HG02938 (cell line): Measurements from ENCODE around the gene CREB5.
"Not testable (repeated sequence)": the region's sequence is repeated elsewhere in the genome, so short reads cannot be mapped to it uniquely, and the experiment has no call there.

ENCODE experiments used
- ATAC-seq: cut with Tn5 transposase; IDR thresholded peaks from one replicate; pipeline ENCODE4 v1.9.1; 2021; ENCODE audit warnings: mild to moderate bottlenecking, moderate library complexity; ENCODE audit not compliant: unreplicated experiment

Gene CREB5

GRCh38 chr7:28572321-28573058 lies 160.2 kb downstream of the CREB5 start:
- no peak for ATAC-seq

DNA sequence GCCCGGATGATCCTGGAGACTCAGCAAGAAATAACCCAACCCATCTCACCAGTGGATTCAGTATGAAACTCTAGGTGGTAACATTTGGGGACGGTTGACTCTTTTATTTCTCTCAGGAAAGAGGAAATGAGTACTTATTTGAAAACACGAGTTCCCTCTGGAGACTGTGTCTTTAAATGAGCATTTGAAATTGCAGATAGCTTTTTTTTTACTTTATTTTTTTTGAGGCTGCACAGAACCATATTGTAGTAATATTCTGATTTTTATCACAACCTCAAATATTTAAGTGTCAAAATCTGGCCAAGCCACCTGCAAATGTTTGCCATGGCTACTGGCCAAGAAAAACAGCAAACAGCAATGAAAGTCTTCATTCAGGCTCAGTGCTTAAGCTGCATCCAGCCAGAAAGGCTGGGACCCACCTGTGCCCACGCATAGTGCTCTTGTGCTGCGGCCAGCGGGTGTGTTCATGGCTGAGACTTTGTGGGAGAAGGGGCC lies 160.8 kb downstream of the CREB5 start:
- ATAC-seq = no peak

DNA sequence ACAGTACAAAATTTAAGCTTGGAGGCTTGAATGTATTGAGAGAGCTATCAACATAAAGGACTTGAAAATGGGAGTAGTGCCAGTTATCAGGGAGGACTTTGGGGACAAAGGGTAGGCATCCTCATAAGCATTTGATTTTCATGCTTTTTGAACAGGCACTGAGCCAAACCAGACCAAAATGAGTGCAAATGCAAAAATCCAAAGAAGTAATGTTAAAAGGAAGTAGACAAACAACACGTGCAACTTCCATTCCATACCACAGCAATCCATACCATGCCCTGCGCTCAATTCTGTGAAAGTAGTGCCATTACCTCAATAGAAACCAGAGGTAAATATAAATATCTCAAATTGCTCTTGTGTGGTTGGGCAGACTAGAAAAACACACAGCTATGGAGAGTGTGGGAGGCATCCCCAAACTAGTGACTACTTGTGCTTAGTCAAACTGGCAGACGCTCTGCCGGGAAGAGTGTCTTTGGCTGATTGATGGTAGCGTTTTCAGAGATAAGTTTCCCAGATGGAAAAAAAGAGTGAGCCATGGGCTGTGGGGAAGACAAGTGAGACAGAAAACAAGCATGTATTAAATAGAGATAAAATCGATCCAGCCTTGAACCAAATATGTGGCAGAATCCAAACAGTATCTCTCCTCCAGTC lies 161.5 kb downstream of the CREB5 start:
- no peak for ATAC-seq

- ATAC-seq = no peak
Observed at GRCh38 chr7:28575241-28575643, 162.9 kb downstream of the CREB5 start.

DNA sequence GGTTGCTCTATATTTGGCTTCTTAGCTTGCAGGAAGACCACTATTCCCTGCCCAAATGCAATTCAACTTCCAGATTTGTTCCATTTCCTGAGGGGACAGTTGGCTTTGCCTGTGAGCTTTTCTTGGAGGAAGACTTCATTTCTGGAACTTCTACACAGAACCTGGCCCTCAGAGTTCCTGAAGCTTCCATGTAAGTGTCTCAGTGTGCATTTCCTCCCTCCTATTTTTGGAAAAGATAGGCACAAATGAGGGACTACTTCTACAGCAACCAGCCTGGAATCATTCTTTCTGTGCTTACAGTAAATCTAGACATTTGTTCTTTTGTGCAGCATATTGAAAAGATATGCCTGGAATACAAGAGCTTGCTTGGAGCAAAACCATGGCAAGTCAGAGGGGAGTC lies 164.3 kb downstream of the CREB5 start:
- ATAC-seq = no peak

DNA sequence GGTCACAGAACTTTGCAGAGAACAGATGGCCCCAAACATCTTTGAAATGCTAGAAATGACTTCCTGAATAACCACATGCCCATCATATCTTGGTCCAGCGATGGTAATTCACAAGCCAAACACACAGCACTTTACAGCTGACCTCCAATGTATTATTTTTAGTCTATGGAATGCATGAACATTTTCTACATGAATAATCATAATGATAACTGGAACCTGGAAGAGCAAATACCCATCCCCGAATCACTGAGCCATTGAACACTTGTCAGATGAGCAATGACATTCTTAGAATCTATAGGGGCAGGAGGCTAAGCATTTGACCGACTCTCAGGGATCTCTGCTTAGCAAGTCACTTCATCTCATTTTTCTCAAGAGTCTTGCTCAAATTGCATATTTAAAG lies 167.3 kb downstream of the CREB5 start:
- ATAC-seq = no peak

- no peak for ATAC-seq
Observed at GRCh38 chr7:28580665-28581064, 168.3 kb downstream of the CREB5 start.

- ATAC-seq = no peak
Observed at GRCh38 chr7:28581351-28581750, 169.0 kb downstream of the CREB5 start.

DNA sequence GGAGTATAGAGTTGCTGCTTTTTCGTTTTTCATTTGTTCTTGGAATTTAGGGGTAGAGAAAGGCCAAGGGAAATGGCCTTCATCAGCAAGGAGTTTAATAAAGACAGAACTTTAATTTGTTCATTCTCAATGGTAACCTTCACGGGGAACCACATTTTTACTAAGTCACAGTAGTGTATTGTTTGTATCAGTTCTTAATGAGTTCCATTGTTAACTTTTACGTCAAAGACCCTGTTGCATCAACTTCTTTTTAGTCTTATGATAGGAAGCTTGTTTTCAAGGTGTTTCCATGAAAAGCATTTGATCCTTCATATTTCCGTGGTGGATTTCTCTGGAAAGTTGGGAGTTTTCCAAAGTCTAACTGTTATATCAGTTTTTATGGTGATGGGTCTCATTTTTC lies 169.9 kb downstream of the CREB5 start:
- ATAC-seq = no peak

GRCh38 chr7:28584235-28584634 lies 171.9 kb downstream of the CREB5 start:
- no peak for ATAC-seq

DNA sequence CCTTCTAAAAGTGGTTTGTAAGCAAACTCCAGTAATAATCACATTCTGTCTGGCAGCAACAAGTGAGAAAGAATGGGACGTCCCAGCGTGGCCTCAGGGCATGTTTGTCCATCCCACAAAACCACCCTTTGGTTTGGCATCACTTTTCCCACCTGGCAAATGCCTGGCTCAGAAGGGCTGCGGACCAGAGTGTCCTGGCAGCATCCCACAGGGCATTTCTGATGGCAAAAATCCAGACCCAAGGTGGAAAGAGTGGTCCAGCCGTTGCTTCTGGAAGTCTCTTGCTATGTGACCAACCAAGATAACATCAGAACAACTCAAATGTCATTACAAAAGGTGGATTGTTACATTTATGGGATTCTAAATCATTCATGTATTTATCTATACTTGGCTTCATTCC lies 174.4 kb downstream of the CREB5 start:
- no peak for ATAC-seq

DNA sequence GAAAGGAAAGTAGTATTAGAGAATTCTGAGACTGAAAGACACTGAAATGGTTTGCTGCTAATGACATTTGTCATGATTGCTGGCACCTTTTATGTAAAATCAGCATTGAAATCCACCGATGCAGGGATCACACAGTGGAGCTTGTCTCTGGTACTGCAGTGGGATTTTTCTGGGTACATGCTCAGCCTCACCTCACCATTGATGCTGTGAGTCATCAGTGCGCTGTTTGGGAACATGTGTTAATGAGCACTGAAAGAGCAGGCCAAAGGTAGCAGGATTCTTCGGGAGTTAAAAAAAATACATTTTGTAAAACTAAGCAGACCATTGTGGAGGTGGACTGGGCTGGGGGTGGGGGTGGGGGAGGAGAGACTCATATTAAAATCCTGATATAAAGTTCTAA lies 174.9 kb downstream of the CREB5 start:
- no peak for ATAC-seq

DNA sequence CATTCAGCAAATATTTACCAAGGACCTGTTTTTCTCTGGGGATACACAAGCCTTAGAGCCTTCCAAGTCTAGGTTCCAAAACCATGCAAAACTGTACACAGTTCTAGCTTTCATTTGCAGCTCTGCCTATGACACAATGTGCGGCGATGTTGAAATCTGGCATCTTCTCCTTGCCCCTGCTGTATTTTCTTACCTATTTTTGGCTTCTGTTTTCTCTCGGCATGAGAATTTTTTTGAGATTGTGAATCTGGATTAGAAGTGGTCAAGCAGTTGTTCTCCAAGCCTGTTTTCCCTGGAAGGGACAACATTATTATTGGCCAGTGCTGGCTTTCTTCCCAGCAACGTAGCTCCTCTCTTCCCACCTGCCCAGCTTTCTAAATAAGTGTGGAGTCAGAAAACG lies 176.3 kb downstream of the CREB5 start:
- ATAC-seq = no peak

DNA sequence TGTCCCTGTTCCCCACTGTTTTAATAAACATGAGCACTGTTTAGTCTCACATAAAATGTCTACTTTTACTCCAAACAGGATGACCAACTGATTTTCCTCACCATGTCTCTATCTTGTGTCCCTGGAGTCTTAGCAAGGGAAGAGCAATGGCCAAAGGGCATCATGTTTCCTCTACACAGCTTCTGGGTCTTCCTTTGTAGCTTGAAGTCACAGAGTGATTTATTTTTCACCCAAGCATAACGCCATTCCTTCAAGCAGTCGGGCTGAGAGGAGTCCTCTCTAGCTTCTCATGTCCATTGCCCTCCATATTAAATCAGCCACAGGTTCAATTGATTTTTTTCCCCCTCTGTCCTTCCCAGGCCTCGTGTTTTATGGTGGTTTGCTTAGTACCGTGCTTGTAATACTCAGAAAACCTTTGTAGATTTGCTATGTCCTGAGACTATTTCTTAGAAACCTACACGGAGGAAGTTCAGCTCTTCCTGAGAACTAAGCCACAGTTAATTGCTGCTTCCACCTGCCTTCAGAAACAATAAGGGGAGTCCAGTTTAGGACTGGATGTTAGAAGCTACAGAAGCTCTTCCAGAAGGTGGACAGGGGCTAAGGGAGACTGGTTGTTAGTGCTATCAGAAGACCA lies 178.8 kb downstream of the CREB5 start:
- no peak for ATAC-seq

DNA sequence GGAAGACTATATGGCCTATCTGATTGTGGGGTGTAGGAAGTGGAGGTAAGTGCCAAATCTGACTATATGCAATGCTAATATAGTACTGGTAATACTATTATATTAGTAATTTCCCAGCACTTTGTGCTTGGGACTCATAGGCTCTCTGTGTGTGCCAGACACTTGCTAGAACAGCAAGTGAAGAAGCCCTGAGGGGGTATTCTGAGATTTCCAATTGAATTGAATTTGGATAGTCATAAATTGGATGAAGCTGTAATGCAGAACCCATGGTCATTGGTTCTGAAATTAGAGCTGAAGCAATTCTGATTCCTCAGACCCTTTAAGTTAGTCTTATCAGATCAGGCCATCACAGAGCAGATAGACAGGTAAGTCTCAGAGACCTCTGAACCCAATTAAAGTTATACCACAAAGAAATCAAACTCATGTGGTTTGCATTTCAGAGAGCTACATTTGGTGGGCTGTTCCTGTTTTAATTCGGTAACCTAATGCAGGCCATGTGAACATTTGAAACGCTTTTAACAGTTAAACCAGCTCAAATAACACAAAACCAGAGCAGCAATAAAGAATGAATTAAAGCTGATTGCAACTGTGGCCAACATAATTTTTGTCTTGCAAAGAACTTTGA lies 179.5 kb downstream of the CREB5 start:
- ATAC-seq = no peak

DNA sequence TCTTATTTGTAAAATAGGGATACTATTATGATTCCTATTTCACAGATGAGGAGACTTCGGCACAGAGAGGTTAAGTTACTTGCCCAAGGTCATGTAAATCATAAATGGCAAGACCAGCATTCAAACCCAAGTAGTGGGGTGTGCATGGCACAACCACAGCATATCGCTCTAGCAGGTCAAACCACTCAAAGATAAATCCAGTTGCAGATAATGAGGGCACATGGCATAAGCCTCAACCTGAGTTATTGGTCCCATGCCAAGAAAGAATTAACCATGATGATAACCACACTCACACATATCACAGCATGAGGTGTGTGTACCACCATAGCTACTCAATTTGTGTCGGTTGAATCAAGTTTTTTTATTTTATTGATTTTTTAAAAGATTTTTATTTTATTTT lies 180.5 kb downstream of the CREB5 start:
- ATAC-seq = no peak

- ATAC-seq = no peak
Observed at GRCh38 chr7:28595076-28595475, 182.8 kb downstream of the CREB5 start.

DNA sequence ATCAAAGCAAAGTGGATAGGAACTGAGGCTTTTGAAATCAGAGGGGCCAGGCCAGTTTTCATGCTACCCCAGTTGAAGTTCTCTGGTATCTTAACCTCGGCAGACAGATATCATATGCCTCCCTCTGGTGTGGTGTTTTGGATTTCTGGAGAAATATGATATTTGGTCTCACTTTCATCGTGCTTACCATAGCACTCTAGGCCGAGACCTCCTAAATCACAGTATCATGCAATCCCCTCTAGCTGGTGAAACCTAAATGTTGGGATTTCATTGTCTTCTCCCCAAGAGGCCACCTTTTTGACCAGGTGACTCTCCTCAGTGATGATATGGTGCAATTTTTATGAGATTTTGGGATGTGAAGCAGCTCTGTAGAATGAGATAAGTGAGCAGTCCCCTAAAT lies 183.5 kb downstream of the CREB5 start:
- no peak for ATAC-seq

- no peak for ATAC-seq
Observed at GRCh38 chr7:28596245-28596935, 184.1 kb downstream of the CREB5 start.

- ATAC-seq = no peak
Observed at GRCh38 chr7:28597284-28597683, 185.0 kb downstream of the CREB5 start.

- ATAC-seq = not testable (repeated sequence)
Observed at GRCh38 chr7:28598037-28598436, 185.7 kb downstream of the CREB5 start.
